HG02852 (cell line): ENCODE results near the gene FGF14.

Experiments used
- ATAC-seq: cut with Tn5 transposase; IDR thresholded peaks from one replicate; pipeline ENCODE4 v1.9.1; 2021; ENCODE audit warnings: mild to moderate bottlenecking, moderate library complexity; ENCODE audit not compliant: unreplicated experiment

Gene FGF14

DNA sequence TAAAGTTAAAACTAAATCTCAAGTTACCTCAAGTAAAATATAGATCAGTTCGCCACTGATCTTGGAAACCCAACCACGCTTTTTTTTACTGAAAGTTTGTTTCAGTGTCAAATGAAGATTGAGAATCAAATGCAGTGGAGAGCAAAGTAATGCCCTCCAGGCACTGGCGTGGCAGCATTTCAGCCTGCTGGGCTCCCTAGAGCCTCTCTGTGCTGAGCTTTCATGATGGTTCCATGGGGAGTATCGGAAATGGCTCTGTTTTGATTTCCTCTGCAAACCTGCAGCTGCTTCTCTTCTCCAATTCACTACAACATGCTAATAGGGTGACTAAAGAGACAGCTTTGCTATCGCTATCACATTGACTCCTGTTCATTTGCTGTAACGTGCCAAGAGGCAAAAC, 141.6 kb downstream of the FGF14 start:
- ATAC-seq: no peak

DNA sequence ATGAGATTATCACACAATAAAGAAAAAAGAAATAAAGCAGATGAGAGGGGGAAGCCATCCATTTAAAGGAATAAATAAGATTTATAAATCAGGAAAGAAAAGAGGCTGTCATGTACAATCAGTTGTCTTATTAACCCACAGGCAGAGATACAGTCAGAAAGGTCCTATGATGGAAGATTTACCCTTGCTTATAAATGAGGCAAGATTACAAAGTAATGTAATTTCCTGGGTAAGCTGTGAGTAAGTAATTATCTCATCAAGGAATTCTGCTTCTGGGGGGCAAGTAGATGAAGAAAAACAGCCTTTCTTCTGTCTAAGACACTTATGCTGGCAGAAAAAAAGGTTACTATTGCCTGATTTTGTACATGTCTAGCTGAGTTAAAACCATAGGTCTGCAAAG, 146.4 kb downstream of the FGF14 start:
- ATAC-seq: no peak

- ATAC-seq: no peak
Measured at GRCh38 chr13:102251817-102252216, 150.0 kb downstream of the FGF14 start.

- ATAC-seq: no peak
Measured at GRCh38 chr13:102250448-102250847, 151.4 kb downstream of the FGF14 start.

DNA sequence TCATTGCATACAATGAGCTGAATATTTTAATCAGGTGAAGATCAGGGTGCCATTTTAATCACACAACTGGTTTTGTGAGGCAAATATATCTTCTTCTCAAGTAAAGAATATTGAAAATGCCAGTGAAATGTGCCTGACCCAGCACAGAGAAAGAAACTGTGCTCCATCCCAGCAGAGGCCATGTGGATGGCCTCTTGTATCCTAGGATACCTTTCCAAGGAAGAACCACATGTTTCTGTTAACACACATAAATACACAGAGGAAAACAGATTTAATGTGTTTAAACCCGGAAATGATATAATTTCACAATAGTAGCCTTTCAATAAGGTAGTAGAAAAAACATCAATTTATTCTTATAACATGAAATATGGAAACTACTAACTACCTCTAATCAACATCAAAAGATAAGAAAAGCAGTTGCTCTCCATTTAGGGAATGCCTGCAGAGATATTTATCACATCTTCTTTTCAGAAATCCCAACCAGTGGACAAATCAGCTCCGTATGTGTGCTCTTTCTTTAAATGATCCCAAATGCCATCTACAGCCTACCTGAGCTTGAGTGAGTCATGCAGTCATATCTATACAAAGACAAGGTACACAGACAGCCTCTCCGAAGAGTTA, 157.1 kb downstream of the FGF14 start:
- no peak for ATAC-seq

- no peak for ATAC-seq
Measured at GRCh38 chr13:102240110-102240509, 161.7 kb downstream of the FGF14 start.

- no peak for ATAC-seq
Measured at GRCh38 chr13:102237230-102237629, 164.6 kb downstream of the FGF14 start.

DNA sequence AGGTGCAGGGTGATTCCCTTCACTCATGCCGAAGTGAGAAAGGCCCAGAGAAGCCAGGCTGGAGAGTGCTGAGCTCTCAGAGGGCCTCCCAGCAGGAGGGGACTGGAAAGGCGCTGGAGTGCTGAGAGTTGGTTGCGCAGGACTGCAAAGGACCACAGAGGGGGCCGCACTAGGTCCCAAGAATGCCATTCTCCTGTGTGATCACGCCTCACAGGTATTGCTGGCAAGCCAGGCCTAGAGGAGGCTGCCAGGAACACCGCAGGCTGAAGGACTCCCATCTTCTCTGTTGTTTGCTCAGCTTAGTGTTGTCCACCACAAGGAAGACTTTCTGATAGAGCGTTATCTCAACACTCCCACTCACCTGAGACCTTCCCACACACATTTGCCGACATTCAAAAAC, 165.0 kb downstream of the FGF14 start:
- ATAC-seq: no peak

GRCh38 chr13:102236341-102236740, 165.5 kb downstream of the FGF14 start:
- no peak for ATAC-seq

GRCh38 chr13:102235689-102236088, 166.2 kb downstream of the FGF14 start:
- ATAC-seq: no peak

DNA sequence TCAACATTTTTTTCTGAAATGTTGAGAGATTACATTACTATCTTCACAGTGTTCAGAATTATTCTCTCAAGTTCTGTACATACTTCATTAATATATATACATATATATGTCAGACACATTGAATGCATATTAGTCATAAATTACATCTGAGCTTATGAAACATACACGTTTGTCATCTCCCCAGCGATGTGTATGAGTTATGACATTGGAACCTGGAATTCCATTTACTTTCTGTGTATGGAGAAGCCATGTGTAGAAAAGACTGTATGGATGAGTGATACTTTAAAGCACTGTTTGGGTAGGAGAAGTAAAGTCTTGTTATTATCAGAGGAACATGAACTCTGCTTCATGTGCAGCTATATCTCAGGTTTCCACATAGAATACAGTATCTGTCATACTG, 167.2 kb downstream of the FGF14 start:
- ATAC-seq: no peak

- no peak for ATAC-seq
Measured at GRCh38 chr13:102233566-102234208, 168.2 kb downstream of the FGF14 start.

DNA sequence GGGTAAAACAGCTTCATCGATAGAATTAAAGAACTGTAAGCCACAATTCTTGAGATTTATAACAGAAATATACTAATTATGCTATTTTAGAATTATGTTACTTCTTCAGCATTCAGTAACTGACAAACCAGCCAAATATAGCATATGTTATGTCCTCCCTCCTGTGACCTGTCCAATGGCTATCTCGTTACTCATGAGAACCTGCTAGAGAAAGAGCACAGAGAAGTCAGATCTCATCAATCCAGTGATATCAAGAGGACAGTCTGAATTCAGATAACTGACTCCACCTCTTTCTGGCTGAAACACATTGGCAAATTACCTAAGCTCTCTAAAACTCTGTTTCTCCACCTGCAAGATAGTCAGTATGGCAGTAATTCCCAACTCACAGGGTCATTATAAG, 170.4 kb downstream of the FGF14 start:
- no peak for ATAC-seq

GRCh38 chr13:102227741-102228140, 174.1 kb downstream of the FGF14 start:
- no peak for ATAC-seq

DNA sequence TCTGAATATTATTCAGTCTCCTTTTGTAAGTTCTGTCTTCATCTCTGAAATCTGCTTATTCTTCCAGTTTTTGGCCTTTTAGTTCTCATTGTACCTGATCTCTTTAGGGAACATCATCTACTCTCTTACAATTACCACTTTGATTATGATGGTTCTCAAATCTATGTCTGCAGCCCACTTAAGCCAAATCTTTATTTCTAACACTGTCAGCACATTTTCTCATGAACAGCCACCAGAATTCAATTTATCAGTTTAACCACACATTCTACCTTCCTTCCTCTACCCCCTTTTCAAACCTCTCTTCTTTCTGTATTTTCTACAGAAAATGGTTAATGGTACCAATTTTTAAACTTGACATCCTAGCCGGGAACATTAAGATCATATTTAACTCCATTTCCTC, 175.3 kb downstream of the FGF14 start:
- no peak for ATAC-seq

- ATAC-seq: no peak
Measured at GRCh38 chr13:102225892-102226291, 176.0 kb downstream of the FGF14 start.

DNA sequence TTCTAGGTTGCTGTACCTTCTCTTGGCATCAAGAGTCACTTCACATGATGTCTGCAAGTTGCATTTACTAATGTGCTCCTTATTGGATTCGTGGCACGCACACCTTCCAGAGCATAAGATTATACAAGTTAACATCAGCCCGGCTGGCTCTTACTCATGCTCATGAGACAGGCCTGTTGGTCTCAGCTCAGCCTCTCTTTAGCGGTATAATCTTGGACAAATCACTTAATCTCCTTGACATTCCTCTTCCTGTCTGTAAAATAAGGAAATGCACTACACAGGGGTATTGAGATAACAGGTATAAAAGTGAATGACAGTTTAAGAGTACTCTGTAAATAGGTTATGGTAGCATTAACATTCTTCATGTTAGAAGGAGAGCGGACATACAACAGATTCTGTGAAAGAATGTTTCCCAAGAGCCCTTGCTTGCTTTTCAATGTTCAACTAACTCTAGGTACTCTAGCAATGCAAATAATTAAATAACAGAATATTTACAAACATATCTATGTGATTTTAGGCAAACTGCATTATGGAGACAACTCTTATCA, 181.1 kb downstream of the FGF14 start:
- no peak for ATAC-seq

DNA sequence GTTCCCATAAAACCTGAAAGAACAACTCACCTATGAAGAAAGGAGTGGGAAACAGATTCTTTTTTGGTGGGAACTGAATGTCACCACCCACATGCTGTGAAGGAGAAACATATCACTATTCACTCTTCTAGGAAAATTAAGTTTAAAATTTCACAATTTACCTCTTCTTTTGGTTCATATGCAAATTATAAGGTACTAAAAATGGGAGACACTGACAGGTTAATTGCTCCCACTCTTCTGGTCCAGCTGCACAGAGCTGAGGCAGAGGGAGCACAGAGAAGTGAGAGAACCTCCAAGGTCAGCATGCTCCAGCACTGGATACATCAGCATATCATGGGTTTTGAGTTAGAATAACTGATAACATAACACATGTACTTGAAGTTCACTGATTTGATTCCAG, 186.9 kb downstream of the FGF14 start:
- ATAC-seq: no peak

GRCh38 chr13:102212729-102213128, 189.1 kb downstream of the FGF14 start:
- ATAC-seq: no peak

DNA sequence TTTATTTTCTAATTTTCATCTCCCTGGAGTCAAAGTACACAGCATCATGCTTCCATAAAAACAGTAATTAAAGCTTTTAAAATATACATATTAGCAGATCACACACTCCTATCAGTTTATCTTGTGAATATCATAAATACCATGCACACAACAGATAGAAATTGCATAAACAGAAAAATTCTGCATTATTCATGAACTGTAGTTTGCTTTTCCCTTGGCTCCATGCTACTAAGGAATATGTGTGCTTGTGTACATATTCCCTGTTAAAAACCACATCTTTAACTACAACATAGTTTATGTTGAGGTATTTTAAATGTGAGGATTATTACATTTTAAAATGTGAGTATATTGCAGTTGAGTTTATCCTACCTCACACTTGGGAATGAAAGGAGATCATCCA, 193.5 kb downstream of the FGF14 start:
- no peak for ATAC-seq

- ATAC-seq: no peak
Measured at GRCh38 chr13:102207680-102208342, 194.0 kb downstream of the FGF14 start.

DNA sequence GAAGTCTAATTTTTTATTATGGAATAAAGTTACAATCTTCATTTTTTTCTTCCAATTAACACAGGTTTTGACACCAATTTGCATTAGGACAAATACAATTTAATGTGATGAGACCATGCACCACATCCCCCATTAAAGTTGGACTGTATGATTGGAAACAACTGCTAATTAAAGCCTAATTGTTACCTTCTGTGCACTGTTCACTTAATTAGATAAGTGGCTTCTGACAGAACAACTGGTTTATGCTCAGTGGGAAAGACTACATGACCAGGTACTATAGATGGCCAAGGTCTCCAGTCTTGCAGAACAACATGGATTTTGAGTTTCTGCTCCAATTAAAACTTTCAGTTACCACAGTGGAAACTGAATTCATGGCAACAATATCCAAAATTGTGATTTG, 198.1 kb downstream of the FGF14 start:
- ATAC-seq: no peak
